ENCODE results near the gene CFAP65.

Gene CFAP65

GRCh38 chr2:218961651-218962570 lies 79.4 kb downstream of the CFAP65 start:
- no peak for DNase-seq

- no peak for DNase-seq
These were observed 80.1 kb downstream of the CFAP65 start for GRCh38 chr2:218961229-218961628.

DNA sequence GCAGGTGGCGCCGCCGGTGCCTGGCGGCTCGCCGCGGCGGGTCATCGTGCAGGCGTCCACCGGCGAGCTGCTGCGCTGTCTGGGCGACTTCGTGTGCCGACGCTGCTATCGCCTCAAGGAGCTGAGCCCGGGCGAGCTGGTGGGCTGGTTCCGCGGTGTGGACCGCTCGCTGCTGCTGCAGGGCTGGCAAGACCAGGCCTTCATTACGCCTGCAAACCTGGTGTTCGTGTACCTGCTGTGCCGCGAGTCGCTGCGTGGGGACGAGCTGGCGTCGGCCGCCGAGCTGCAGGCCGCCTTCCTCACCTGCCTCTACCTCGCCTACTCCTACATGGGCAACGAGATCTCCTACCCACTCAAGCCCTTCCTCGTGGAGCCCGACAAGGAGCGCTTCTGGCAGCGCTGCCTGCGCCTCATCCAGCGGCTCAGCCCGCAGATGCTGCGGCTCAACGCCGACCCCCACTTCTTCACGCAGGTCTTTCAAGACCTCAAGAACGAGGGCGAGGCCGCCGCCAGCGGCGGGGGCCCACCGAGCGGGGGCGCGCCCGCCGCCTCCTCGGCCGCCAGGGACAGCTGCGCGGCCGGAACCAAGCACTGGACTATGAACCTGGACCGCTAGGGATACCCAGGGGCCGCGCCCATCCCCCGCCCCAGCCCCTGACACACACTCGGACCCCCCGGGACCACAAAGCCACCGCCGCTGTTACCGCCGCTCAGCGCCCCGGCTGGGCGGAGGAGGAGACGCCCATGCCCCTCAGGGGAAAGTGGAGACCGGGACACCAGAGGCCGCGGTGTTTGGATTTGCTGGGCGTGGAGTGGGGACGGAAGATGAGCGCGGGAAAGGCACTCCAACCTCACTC lies 80.8 kb downstream of the CFAP65 start:
- no peak for DNase-seq

GRCh38 chr2:218959761-218960308 lies 81.5 kb downstream of the CFAP65 start:
- DNase-seq: no peak

DNA sequence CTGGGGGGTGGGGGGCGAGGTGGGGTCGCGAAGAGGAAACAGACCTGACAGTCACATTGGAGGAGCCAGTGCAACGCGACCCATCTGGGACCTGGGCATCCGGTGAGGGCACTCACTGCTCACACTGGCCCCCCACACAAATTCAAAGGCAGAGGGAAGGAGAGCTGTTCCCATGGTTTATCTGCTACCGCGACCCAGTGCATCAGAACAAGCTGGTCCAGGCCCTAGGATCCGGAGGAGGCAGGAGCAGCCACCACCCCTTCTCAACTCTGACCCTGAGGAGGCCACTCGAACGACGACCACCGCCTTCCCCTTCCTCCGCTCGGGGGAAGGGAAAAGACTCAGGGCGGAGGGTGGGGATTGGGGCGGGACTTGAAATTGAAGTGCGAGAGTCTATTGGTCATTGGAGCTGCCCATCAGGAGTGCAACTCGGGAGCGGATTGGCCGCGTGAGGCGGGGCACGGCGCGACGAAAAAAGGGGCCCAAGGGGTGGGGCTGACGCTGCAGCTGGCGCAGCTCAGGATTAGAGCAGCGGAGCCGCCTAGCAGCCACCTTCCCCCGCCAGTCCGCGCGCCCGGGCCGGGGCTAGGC lies 82.1 kb downstream of the CFAP65 start, which contains the start of gene CDK5R2:
TSS of gene CDK5R2 (plus strand) at position 526 of the 591 bp plus-strand sequence. CDS start 155 bp downstream, outside the sequence.
- peak; percentile 68 for DNase-seq

GRCh38 chr2:218958276-218958675 lies 83.0 kb downstream of the CFAP65 start:
- no peak for DNase-seq

DNA sequence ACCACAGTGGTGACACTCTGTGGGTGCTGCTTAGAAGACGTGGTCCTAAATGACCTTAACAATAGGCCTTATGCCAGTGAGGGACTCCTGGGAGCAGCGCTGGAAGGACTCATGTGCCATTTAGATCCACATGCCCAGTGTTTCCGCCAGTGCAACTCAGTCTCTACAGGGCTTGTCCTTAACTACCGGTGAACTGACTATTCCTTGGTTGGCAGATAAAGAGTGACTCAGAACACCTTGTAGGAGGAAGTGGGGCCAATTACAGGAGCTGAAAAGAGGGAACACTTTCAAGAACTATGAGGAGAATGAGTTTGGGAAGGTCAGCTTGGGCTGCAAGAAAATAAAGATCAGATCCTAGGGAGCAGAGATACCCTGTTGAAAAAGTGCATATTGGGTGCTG lies 83.6 kb downstream of the CFAP65 start:
- no peak for DNase-seq

GRCh38 chr2:218956039-218956438 lies 85.3 kb downstream of the CFAP65 start:
- DNase-seq: no peak

GRCh38 chr2:218954541-218955300 lies 86.6 kb downstream of the CFAP65 start:
- DNase-seq: no peak

- DNase-seq: no peak
These were observed 87.9 kb downstream of the CFAP65 start for GRCh38 chr2:218953366-218953954.
